CD1c-positive myeloid dendritic cell (primary cell): ENCODE measurements around the gene GNAL.
"Not testable (repeated sequence)": the region's sequence is repeated elsewhere in the genome, so short reads cannot be mapped to it uniquely, and the experiment has no call there.

Source experiments
- DNase-seq: peaks from one replicate; pipeline ENCODE4 v3.0.0-alpha.2; 2016; ENCODE audit errors: extremely low spot score

GNAL gene

DNA sequence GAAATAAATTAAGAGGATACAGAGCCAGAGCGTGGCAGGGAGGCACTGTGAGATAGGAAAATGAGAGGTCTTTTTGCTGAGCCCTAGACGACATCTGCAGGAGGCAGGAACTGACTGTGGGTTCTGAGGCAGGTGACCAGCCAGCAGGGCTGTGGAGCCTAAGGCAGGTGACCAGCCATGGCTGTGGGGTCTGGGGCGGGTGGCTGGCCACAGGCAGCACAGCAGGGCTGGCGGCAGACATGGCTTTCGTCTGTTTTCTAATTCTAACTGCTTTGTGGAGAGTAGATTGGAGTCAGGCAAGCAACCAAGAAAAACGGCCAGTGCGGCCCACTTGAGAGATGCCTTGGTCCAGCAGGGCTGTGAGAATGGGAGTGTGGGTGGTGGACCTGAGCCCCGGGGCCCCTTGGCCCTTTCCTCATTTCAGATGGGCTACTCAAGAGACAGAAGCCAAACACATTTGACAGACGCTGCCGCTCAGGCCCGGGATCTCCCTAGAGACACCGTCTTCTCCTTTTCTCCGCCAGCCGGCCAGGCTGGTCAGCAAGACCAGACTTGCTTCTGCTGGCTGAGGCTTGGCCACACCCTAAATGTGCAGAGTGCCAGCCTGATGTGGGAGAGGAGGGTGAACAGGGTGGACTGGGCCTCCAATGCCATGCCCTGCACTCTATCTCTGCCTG, 19.7 kb upstream of the GNAL start:
- no peak for DNase-seq

DNA sequence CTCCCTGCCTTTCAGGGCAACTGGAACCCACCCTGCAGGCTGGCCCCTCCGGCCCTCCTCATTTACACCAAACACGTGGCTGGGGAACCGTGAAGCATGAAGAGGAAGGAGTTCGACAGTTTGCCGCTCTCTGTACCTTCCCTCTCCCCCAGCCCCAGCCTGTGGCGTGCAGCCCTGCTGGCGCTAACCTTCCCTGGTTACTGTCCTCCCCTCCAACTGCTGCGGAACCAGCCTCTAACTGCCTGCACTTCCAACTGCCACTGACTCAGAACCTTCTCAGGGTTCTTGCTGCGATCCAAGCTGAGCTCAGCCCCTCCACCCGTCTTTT, 19.2 kb upstream of the GNAL start:
- no peak for DNase-seq

DNA sequence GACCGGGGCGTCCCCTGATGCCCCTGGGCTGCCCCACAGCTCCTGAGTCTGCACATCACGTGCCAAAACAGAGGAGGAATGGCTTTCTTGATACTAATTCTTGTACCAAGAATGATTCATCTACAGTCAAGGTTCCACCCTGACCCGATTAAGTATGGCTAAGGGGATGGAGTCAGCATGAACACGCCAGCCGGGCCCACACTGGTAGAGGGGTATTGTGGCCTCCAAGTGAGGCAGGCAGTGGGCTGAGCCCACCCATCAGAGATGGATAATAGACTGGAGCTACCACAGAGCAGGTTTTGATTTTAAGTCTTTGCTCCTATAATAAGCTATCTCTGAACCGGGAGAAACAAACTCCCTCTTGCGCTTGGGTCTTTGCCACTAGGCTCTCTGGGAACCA, 17.9 kb upstream of the GNAL start:
- DNase-seq = no peak

DNA sequence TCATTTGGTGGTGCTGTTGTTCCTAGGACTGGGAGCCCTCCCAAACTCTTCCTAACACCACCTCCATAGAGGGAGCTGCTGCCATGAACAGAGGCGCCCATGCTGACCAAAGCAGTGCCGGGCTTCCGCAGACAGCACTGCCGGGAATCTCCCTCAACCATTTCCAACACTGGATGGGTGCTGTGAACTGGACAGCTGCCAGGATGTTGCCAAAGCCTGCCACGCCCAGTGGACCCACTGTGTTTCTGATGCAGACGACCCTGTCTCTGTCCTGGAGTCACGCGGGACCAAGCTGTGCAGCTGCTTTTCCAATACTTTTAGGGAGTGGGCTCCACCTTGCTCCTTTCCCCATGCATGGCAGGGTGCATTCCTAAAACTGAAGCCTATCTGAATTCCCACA, 16.9 kb upstream of the GNAL start:
- no peak for DNase-seq

DNA sequence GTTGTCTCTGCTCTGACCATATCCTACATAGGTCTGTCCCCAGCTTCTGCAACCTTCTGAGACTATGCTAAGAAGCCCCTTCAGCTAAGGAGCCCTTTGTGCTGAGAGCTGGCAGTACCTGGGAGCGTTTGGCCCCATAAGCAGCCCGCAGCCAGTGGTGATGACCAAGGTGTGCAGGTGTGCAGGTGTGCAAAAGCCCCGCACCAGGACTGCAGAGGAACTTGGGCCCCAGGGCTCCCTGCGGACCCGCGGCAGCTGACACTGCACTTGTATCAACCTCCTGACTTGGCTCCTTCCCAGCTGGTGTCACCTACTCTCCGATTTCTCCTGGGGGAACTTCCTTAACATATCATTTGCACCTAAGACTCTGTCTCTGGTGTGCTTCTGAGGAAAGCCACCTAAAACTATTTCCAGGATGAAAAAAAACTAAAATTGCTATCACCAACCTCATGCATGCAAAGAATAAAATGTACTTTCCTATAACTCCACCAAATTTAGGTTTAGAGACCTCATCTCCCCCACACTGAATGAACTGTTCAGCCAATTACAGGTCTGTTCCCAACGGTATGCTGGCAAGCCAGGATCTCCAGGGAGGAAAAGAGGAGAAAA, 16.1 kb upstream of the GNAL start:
- DNase-seq = no peak

DNA sequence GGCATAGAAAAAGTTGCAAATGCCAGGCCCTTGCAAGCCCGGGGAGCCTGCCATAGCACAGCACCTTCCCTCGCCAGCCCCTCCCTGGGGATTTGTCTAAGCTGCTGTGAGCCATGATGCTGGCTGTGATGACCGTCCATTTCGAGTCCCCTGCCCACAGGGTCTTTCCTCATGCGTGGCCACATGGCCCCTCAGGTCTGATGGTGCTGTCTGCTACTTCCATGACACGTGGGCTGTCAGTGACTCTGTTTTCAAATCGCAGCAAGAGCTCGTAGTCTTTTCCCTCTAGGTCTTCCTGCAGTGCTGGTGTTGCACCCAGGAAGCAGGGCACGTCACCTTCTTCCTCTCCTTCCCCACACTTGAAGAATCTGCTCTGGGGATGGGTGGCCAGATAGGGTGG, 15.5 kb upstream of the GNAL start:
- DNase-seq = no peak

DNA sequence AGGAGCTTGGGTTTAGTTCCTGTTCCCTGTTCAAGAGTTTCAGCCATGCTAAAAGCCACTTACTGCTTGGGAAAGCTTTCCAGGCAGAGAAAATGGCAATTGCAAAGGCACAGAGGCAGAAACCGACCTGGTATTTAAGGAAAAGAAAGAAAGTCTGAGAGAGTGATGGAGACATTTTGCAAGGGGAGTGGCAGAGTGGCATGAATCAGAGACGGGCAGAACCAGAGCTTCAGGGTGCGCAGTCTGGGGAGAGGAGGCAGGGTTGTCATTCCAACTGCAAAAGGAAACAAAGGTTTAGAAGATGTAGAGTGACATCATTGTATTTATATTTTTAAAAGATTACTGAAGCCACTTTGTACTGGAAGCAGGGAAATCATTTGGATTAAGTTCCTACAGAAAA, 14.9 kb upstream of the GNAL start:
- no peak for DNase-seq

DNA sequence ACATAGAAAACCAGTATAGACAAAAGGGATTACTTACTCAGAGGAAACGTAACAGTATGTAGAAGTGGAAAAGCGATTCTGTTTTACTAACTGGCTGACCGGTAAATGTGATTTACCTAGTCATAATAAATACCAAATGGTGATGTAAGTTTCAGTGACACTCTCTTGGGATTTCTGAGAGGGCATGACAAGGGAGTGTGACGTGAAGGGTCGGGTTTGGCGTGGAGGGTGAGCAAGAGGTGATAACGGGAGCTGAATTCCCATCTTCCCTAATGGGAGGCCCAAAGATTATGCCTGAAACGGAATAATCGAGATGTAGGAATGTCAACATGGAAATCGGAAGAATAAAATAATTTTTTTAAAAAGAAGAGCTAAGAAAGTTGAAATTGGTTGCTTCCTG, 12.7 kb upstream of the GNAL start:
- DNase-seq = no peak

DNA sequence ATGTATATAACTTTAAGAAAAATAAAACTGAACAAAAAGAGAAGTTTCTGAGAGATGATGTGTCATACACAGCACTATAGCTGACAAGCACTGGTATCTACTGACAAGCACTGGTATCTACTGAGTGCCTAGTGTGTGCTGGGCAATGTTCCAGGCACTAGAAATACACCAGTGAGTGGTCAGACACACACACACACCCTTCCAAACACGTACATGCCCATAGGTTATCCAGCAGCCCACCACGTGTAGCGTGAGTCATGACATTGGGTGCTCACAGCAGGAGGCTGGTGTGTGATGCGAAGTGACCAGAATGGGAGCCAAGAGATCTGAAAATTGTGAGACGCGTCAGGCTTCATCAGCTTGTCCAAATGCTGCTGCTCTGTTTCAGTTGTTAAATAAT, 12.2 kb upstream of the GNAL start:
- DNase-seq = no peak

DNA sequence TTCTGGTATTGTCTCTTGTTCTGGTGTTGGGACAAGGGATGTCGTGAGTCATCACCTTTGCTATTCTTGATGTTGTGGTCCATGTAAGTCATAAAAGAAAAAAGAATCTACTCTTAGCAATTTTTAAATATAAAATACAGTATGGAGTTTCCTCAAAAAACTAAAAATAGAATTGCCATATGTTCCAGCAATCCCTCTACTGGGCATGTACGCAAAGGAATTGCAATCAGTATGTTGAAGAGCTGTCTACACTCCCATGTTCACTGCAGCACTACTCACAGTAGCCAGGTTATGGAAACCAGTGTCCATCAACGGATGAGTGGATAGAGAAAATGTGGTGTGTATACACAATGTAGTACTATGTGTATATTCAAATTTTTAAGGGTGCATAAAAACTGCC, 10.9 kb upstream of the GNAL start:
- DNase-seq = no peak

DNA sequence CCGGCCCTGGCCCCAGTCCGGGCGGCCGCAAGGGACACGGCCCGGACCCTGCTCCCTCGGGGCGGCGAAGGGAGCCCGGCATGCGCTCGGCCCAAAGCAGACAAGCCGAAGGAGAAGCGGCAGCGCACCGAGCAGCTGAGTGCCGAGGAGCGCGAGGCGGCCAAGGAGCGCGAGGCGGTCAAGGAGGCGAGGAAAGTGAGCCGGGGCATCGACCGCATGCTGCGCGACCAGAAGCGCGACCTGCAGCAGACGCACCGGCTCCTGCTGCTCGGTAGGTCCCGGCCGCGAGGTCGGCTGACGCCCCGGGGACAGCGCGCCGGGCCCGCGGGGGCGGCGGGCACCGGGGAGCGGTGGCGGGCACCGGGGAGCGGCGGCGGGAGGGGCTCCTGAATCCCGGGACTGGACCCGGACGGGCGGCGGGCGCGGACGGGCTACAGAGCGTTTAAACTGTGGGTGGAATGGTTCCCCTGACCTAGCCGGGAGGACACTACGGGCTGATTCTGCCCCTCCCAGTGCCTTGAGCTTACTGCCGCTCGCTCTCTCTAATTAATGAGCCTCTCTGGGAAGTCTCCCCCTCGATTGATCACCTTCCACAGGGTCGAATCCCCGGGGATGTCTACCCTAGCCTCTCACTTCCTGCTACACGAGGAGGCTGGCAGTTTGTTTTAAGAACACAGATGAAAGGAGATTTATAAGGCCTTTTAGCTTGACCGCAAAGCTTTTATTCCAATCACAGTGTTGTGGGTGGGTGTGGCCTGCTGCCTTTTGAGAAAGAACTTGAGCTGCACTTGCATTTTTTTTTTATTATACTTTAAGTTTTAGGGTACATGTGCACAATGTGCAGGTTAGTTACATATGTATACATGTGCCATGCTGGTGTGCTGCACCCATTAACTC, 853 bp downstream of the GNAL start:
- peak; percentile 1 for DNase-seq

DNA sequence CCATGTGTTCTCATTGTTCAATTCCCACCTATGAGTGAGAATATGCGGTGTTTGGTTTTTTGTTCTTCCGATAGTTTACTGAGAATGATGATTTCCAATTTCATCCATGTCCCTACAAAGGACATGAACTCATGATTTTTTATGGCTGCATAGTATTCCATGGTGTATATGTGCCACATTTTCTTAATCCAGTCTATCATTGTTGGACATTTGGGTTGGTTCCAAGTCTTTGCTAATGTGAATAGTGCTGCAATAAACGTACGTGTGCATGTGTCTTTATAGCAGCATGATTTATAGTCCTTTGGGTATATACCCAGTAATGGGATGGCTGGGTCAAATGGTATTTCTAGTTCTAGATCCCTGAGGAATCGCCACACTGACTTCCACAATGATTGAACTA, 1.6 kb downstream of the GNAL start:
- not testable (repeated sequence) for DNase-seq

DNA sequence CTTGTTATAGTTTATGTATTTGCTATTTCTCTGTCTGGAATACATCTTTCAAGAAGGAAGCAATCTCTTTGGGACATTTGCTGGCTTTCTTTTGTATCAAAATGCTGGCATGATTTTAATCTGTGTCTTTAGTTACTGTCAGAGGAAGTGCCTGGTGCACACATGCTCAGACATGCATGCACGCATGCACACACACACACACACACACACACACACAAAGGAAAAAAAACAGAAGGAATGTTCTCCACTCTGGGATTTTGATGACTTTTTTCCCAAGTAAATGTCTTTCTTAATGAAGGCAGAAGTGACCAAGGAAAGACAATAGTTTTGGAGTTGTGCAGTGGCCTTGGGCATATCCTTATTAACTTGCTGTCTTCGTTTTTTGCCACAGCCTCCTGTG, 6.7 kb downstream of the GNAL start:
- no peak for DNase-seq

DNA sequence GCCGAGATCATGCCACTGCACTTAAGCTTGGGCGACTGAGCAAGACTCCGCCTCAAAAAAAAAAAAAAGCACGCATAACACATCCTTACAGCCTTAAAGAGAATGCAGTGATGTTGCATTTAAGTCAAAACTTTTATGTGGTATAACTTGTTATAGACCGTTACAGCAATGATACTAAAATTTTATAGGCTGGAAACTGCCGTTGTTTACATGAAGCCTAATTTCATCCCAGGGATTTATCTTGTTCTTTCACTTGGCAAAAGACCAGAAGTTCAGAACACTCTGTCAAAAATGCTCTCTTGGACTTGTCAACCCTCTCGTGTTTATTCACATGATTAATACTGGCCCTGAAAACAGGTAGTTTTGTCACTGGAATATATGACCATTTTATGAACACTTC, 7.4 kb downstream of the GNAL start:
- DNase-seq = no peak

DNA sequence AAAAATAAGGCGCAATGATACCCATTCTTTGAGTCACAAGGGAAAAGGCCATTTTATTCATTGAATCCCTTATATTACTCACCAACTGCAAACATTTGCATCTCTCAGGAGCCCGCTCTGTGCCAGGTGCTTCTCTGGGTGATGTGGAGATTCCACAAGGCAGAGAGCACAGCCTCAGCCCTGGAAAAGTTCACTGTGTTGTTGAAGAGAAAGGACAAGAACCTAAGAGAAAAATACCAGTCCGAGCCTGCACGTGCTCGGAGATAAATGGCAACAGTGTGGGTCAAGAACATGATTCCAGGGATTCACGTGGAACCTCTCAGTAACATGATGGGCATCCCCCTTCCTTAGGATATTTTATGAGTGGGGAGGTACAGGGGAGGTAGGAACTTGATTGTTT, 11.8 kb downstream of the GNAL start:
- no peak for DNase-seq

DNA sequence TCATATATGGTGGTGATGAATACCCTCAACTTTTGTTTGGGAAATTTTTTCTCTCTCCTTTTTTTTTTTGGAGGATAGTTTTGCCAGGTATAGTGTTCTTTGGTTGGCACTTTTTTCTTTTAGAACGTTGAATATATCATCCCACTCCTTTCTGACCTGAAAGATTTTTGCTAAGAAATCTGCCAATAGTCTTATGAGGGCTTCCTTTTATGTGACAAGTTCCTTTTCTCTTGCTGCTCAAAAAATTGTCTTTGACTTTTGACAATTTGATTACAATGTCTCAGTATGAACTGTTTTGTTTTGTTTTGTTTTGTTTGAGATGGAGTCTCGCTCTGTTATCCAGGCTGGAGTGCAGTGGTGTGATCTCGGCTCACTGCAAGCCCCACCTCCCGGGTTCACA, 21.5 kb downstream of the GNAL start:
- no peak for DNase-seq

DNA sequence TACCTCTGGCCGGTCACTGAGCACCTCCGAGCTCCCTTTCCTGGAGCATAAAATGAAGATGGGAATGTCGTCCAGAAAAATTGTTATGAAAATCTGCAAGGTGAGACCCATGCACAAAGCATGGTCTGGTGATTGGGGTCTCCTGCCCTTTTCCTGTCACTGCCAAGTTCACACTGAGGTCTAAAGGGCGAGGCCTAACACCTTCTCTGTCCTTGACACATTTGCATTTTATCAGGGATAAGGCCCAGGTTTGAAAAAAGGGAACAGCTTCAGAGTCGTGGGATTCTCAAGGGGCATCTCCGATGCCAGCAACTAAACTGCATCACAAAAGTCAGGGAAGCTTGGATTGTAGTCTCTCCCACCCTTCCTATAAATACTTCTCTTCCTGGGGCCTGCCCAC, 24.7 kb downstream of the GNAL start:
- DNase-seq = no peak

DNA sequence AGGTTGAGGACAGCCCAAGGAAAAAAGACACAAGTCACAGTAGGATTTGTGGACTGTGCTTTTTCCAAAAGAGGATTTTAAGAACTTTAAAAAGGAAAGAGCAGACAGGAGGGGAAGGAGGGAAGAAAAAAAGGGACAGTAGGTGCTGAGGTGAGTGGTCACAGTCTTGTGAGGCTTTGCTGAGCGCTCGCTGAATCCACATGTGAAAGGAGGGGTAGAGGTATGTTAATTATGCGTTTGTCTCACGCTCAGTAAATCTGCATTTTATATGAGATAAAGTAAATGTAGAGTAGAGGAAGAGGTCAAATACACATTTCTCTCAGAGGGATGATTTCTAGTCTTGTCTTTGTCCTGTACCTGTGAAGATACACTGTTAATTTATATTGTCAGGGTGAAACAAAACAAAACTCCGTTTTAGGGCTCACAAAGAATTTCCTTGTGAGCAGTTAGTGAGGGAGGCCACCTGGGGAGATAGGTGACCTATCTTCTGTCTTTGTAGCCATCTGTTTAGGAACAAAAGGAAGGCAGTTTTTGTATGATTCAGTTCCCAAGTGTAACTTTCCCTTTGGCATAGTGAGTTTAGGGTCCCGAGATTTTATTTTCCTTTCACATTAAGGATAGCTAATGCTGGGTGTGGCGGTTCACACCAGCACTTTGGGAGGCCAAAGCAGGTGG, 25.3 kb downstream of the GNAL start:
- DNase-seq = no peak

DNA sequence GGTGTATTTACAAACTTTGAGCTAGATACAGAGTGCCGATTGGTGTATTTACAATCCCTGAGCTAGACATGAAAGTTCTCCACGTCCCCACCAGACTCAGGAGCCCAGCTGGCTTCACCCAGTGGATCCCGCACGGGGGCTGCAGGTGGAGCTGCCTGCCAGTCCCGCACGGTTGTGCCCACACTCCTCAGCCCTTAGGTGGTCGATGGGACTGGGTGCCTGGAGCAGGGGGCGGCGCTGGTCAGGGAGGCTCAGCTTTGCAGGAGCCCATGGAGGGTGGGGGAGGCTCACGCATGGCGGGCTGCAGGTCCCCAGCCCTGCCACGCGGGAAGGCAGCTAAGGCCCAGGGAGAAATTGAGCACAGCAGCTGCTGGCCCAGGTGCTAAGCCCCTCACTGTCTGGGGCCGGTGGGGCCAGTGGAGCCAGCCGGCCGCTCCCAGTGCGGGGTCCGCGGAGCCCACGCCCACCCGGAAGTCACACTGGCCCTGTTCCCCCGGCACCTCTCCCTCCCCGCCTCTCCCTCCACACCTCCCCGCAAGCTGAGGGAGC, 27.8 kb downstream of the GNAL start:
- not testable (repeated sequence) for DNase-seq

DNA sequence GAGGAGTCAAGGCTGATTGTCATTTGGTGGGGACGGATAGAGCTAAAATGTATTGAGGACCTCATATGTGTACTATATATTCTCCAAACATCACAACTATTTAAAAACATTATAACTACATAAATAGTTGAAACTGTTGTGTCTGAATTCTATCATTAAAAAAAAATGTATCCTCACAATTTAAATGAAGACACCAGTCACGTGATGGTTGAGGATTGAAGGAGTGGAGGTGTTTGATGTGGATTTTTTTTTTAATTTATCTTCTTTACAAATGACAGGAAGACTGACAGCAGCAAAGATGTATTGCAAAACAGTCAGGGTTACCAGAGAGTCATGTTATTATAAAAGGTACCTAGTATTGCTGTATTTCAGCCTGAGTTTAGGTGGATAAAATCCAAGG, 30.0 kb downstream of the GNAL start:
- no peak for DNase-seq

DNA sequence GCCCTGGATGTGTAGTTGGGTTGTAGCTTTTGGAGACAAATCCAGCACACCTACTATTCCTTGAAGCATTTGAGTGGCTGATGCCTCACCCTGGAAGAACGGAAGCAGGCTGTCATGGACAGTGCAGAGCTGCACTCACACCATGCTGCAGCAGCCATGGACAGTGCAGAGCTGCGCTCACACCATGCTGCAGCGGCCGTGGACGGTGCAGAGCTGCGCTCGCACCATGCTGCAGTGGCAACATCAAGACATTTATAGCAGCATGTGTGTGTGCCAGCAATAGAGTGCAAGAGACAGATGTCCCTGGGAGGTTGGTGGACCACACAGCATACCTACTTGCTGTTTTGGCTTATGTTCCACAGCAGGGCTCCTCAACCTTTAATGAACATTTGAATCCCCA, 30.6 kb downstream of the GNAL start:
- DNase-seq = no peak

DNA sequence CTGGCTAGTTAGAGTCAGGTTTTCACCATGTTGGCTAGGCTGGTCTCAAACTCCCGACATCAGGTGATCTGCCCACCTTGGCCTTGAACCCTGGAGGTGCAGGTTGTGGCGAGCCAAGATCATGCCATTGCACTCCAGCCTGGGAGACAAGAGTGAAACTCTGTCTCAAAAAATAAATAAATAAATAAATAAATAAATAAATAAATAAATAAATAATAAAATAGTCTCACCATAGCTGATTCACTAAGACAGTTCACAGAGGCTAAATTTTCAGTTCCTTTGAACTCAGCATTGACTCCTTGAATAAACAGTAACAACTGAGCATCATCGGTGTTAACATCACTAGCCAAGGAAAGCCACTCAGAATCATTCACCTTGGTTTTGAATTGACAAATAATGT, 32.7 kb downstream of the GNAL start:
- DNase-seq = no peak
